ENCODE results near the gene MDC1. TPM values are rescaled to one million over a fixed set of nuclear protein-coding genes. Genes with fewer than 3 reads are reported as not detected.

MDC1 gene
- total RNA-seq, 1 donor from 2014 or later, result 65.6 TPM

- Mint-ChIP-seq H3K27ac (peak within 1 kb of the TSS; percentile 99), H3K4me1 (peaks cover 53% of the 10 kb centered on the region), H3K27me3 (no peaks in the 10 kb centered on the region), H3K36me3 (ENCODE audit: low read depth) (peaks cover 13% of the 10 kb centered on the region), H3K4me3 (peak within 1 kb of the TSS; percentile 92), H3K9me3 (no peaks in the 10 kb centered on the region)
- ChIA-PET POLR2A (interaction anchor here (1.0 to 8.2 kb wide), 5 partner anchors 8 to 75 kb away, joined by 3 to 262 read pairs (median 5); partner anchors contain the start of genes MDC1 and TUBB), CTCF (interaction anchor here (1.1 to 6.1 kb wide), 4 partner anchors 11 to 40 kb away, joined by 3 to 58 read pairs (median 18); no protein-coding TSS in a partner anchor)
- intact Hi-C loops (cut with micrococcal nuclease), result loop anchor here (1.0 kb wide), 1 partner anchor 13 kb away; no protein-coding TSS in a partner anchor
- TF ChIP-seq CTCF (IDR thresholded peaks at IDR 0.05), result no peak
- ATAC-seq (ENCODE audit: low read depth) (peak; percentile 25), DNase-seq (peak; percentile 74)
Observed at GRCh38 chr6:30690403-30691207, 26.5 kb downstream of the MDC1 start, which contains the start of gene NRM. TSS of gene NRM (minus strand) at chr6:30690984. CDS start at chr6:30690974, 10 bp downstream.

- no peak for TF ChIP-seq CTCF (IDR thresholded peaks at IDR 0.05)
- ATAC-seq (ENCODE audit: low read depth) (no peak), DNase-seq (no peak)
- ChIA-PET CTCF (interaction anchor here (1.6 to 6.1 kb wide), 3 partner anchors 10 to 41 kb away, joined by 4 to 58 read pairs (median 31); no protein-coding TSS in a partner anchor), POLR2A (interaction anchor here (0.8 to 8.2 kb wide), 4 partner anchors 9 to 75 kb away, joined by 3 to 262 read pairs (median 4); partner anchors contain the start of genes DHX16, MDC1 and TUBB)
- Mint-ChIP-seq H3K27me3 (no peaks in the 10 kb centered on the region), H3K27ac (peak overlapping the region; percentile 99), H3K9me3 (no peaks in the 10 kb centered on the region), H3K4me3 (peak overlapping the region; percentile 92), H3K4me1 (peaks cover 59% of the 10 kb centered on the region), H3K36me3 (ENCODE audit: low read depth) (peaks cover 19% of the 10 kb centered on the region)
- intact Hi-C loops (cut with micrococcal nuclease), result loop anchor here (1.0 to 10.0 kb wide), 2 partner anchors 13 to 875 kb away; no protein-coding TSS in a partner anchor
Observed at GRCh38 chr6:30689985-30690384, 27.1 kb downstream of the MDC1 start.

- H3K27ac Mint-ChIP-seq, result peak overlapping the region; percentile 99
- H3K4me3 Mint-ChIP-seq, result peak overlapping the region; percentile 92
- intact Hi-C loops (cut with micrococcal nuclease), result loop anchor here (10.0 kb wide), 1 partner anchor 876 kb away; no protein-coding TSS in a partner anchor
- H3K36me3 Mint-ChIP-seq (ENCODE audit: low read depth), result peaks cover 24% of the 10 kb centered on the region
- DNase-seq (no peak), ATAC-seq (ENCODE audit: low read depth) (no peak)
- no peaks in the 10 kb centered on the region for H3K9me3 Mint-ChIP-seq
- CTCF ChIA-PET, result interaction anchor here (1.3 to 6.1 kb wide), 5 partner anchors 9 to 41 kb away, joined by 4 to 58 read pairs (median 22); partner anchors contain the start of gene MDC1
- POLR2A ChIA-PET, result interaction anchor here (0.8 to 8.2 kb wide), 7 partner anchors 8 to 74 kb away, joined by 3 to 262 read pairs (median 12); partner anchors contain the start of genes DHX16, MDC1, MRPS18B and PPP1R10
- H3K27me3 Mint-ChIP-seq, result no peaks in the 10 kb centered on the region
- peaks cover 61% of the 10 kb centered on the region for H3K4me1 Mint-ChIP-seq
- no peak for TF ChIP-seq CTCF (IDR thresholded peaks at IDR 0.05)
Observed at GRCh38 chr6:30689022-30689865, 27.8 kb downstream of the MDC1 start.

GRCh38 chr6:30688569-30688968 lies 28.5 kb downstream of the MDC1 start:
- H3K4me3 Mint-ChIP-seq, result peak overlapping the region; percentile 92
- no peak for TF ChIP-seq CTCF (IDR thresholded peaks at IDR 0.05)
- H3K27ac Mint-ChIP-seq, result peak overlapping the region; percentile 99
- peak; percentile 9 for ATAC-seq (ENCODE audit: low read depth)
- no peaks in the 10 kb centered on the region for H3K27me3 Mint-ChIP-seq
- no peak for DNase-seq
- H3K36me3 Mint-ChIP-seq (ENCODE audit: low read depth), result peaks cover 30% of the 10 kb centered on the region
- ChIA-PET POLR2A (interaction anchor here (2.4 to 8.2 kb wide), 4 partner anchors 10 to 71 kb away, joined by 12 to 262 read pairs (median 20); partner anchors contain the start of genes MDC1, MRPS18B, PPP1R10 and TUBB), CTCF (interaction anchor here (0.7 to 6.1 kb wide), 8 partner anchors 9 to 42 kb away, joined by 3 to 58 read pairs (median 6); partner anchors contain the start of genes DHX16 and MDC1)
- intact Hi-C loops (cut with micrococcal nuclease), result loop anchor here (10.0 kb wide), 1 partner anchor 876 kb away; no protein-coding TSS in a partner anchor
- H3K9me3 Mint-ChIP-seq, result no peaks in the 10 kb centered on the region
- peaks cover 68% of the 10 kb centered on the region for H3K4me1 Mint-ChIP-seq
